ENCODE data around the gene PLD4. TPM values are rescaled to one million over a fixed set of nuclear protein-coding genes. Genes with fewer than 3 reads are reported as not detected.

PLD4 gene
- total RNA-seq, 1 donor from 2014 or later: 2.6 TPM

- DNase-seq (ENCODE audit: low spot score): no peak
Measured at GRCh38 chr14:104929268-104930230, 4.9 kb downstream of the PLD4 start.

GRCh38 chr14:104930526-104931303, 6.0 kb downstream of the PLD4 start:
- DNase-seq (ENCODE audit: low spot score): peak; percentile 37

- DNase-seq (ENCODE audit: low spot score): peak; percentile 42
Measured at GRCh38 chr14:104931304-104931770, 6.7 kb downstream of the PLD4 start.

- peak; percentile 44 for DNase-seq (ENCODE audit: low spot score)
Measured at GRCh38 chr14:104931771-104932675, 7.3 kb downstream of the PLD4 start.

GRCh38 chr14:104932676-104933631, 8.3 kb downstream of the PLD4 start:
- DNase-seq (ENCODE audit: low spot score): peak; percentile 90

GRCh38 chr14:104933746-104934733, 9.4 kb downstream of the PLD4 start:
- no peak for DNase-seq (ENCODE audit: low spot score)

GRCh38 chr14:104935026-104935650, 10.5 kb downstream of the PLD4 start:
- no peak for DNase-seq (ENCODE audit: low spot score)

- no peak for DNase-seq (ENCODE audit: low spot score)
Measured at GRCh38 chr14:104935955-104936354, 11.3 kb downstream of the PLD4 start.

- DNase-seq (ENCODE audit: low spot score): peak; percentile 36
Measured at GRCh38 chr14:104936361-104937155, 11.9 kb downstream of the PLD4 start.

GRCh38 chr14:104937161-104937560, 12.5 kb downstream of the PLD4 start:
- DNase-seq (ENCODE audit: low spot score): no peak

- DNase-seq (ENCODE audit: low spot score): peak; percentile 13
Measured at GRCh38 chr14:104937694-104938365, 13.2 kb downstream of the PLD4 start.

GRCh38 chr14:104938436-104938835, 13.8 kb downstream of the PLD4 start:
- no peak for DNase-seq (ENCODE audit: low spot score)

- no peak for DNase-seq (ENCODE audit: low spot score)
Measured at GRCh38 chr14:104938960-104939359, 14.3 kb downstream of the PLD4 start.

GRCh38 chr14:104939666-104940410, 15.2 kb downstream of the PLD4 start:
- DNase-seq (ENCODE audit: low spot score): no peak

- DNase-seq (ENCODE audit: low spot score): no peak
Measured at GRCh38 chr14:104940526-104941150, 16.0 kb downstream of the PLD4 start.

Data from ureter (tissue), 1 donor.